Measurements from ENCODE around the gene CDH8. TPM values are rescaled to one million over a fixed set of nuclear protein-coding genes. Genes with fewer than 3 reads are reported as not detected.

Gene CDH8
- total RNA-seq, 4 donors from 2014 or later, result not detected

DNA sequence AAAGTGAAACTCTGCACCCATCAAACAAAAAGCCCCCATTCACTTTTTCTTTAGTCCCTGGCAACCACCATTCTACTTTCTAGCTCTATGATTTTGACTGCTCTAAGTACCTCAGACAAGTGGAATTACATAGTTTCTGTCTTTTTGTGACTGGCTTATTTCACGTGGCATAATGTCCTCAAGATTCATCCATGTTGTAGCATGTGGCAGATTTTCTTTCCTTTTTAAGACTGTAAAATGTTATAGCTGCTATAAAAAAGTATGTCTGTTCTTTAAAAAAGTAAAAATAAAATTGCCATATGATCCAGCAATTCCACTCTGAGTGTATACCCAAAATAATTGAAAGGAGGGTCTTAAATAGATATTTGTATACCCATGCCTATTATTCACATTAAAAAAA lies 429.7 kb downstream of the CDH8 start:
- TF ChIP-seq, protein P1, sequence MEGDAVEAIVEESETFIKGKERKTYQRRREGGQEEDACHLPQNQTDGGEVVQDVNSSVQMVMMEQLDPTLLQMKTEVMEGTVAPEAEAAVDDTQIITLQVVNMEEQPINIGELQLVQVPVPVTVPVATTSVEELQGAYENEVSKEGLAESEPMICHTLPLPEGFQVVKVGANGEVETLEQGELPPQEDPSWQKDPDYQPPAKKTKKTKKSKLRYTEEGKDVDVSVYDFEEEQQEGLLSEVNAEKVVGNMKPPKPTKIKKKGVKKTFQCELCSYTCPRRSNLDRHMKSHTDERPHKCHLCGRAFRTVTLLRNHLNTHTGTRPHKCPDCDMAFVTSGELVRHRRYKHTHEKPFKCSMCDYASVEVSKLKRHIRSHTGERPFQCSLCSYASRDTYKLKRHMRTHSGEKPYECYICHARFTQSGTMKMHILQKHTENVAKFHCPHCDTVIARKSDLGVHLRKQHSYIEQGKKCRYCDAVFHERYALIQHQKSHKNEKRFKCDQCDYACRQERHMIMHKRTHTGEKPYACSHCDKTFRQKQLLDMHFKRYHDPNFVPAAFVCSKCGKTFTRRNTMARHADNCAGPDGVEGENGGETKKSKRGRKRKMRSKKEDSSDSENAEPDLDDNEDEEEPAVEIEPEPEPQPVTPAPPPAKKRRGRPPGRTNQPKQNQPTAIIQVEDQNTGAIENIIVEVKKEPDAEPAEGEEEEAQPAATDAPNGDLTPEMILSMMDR (IDR thresholded peaks at IDR 0.05; ENCODE audit: low read depth), result no peak
